H1 (cell line): ENCODE results near the gene ROBO2. TPM values are rescaled to one million over a fixed set of nuclear protein-coding genes. Genes with fewer than 3 reads are reported as not detected.

Experiments
- CTCF ChIA-PET: fragments of 300-600 bp; sonication (Branson Sonifier 250); formaldehyde crosslinking; loops from one replicate; lab custom pipeline; 2021; ENCODE audit not compliant: partially characterized antibody; lab: Charles Lee
- POLR2A ChIA-PET: fragments of 300-600 bp; sonication (Branson Sonifier 250); formaldehyde crosslinking; loops from one replicate; lab custom pipeline; 2021; ENCODE audit warnings: inconsistent platforms; ENCODE audit not compliant: partially characterized antibody; lab: Charles Lee
- DNase-seq, 2 experiments: peaks; one replicate each; pipeline versions ENCODE4 v3.0.0 to v3.0.0-alpha.2; 2010 to 2022; ENCODE audit warnings: low spot score in 2 of 2, low read depth in 1 of 2, mixed read lengths in 1 of 2
- FAIRE-seq: peaks from 2 replicates; lab custom pipeline; 2011; peaks lifted over from hg19 to GRCh38; lab: Jason Lieb, UNC
- H2AFZ ChIP-seq: 2 replicates; pipeline ENCODE4 v1.8.1; 2012; ENCODE audit warnings: low read length, inconsistent platforms
- H2AK5ac ChIP-seq: 2 replicates; pipeline ENCODE4 v1.6.1; 2013; ENCODE audit warnings: low read depth, low read length
- H2BK120ac ChIP-seq: replicated peaks from 2 replicates; pipeline ENCODE3; 2013; ENCODE audit warnings: low read depth, low read length, inconsistent platforms
- H2BK12ac ChIP-seq: 2 replicates; pipeline ENCODE4 v1.6.1; 2013; ENCODE audit warnings: low read depth, low read length
- H2BK15ac ChIP-seq: 2 replicates; pipeline ENCODE4 v1.6.1; 2013; ENCODE audit warnings: low read length
- H2BK20ac ChIP-seq: 2 replicates; pipeline ENCODE4 v1.6.1; 2013; ENCODE audit warnings: low read length
- H2BK5ac ChIP-seq: 2 replicates; pipeline ENCODE4 v1.6.1; 2013; ENCODE audit warnings: low read depth, low read length
- H3K14ac ChIP-seq: 2 replicates; pipeline ENCODE4 v1.6.1; 2013; ENCODE audit warnings: inconsistent platforms; ENCODE audit not compliant: insufficient read length
- H3K18ac ChIP-seq: 2 replicates; pipeline ENCODE4 v1.6.1; 2013; ENCODE audit warnings: low read length; ENCODE audit errors: extremely low read depth
- H3K23ac ChIP-seq: 2 replicates; pipeline ENCODE4 v1.6.1; 2013; ENCODE audit warnings: inconsistent platforms; ENCODE audit not compliant: insufficient read length
- H3K23me2 ChIP-seq: 2 replicates; pipeline ENCODE4 v1.6.1; 2013; ENCODE audit warnings: low read depth, low read length
- H3K27ac ChIP-seq: 2 replicates; pipeline ENCODE4 v1.6.1; 2011; ENCODE audit warnings: low read depth, low read length, inconsistent platforms
- H3K27me3 ChIP-seq, 4 experiments: replicated peaks in 1 of 4; 1 replicate in 1 of 4; 2 replicates in 3 of 4; pipeline versions ENCODE4 v1.6.1 to v1.8.1; 2011 to 2013; ENCODE audit warnings: low read length in 3 of 4, mild to moderate bottlenecking in 3 of 4, inconsistent platforms in 2 of 4, mixed read lengths in 2 of 4, moderate library complexity in 1 of 4; ENCODE audit not compliant: control insufficient read depth in 3 of 4, insufficient read depth in 3 of 4; ENCODE audit errors: extremely low read depth in 1 of 4
- H3K36me3 ChIP-seq, 4 experiments: 2 replicates each; pipeline versions ENCODE4 v1.6.1 to v1.8.1; 2011 to 2013; ENCODE audit warnings: mild to moderate bottlenecking in 4 of 4, low read length in 3 of 4, moderate library complexity in 2 of 4, control low read depth in 1 of 4, inconsistent platforms in 1 of 4; ENCODE audit not compliant: insufficient read depth in 4 of 4, control insufficient read depth in 2 of 4
- H3K4ac ChIP-seq: replicated peaks from 2 replicates; pipeline ENCODE3; 2013; ENCODE audit warnings: low read length, low read depth, mixed read lengths, inconsistent platforms; ENCODE audit not compliant: insufficient read length
- H3K4me1 ChIP-seq, 4 experiments: replicated peaks in 1 of 4; 1 replicate in 1 of 4; 2 replicates in 3 of 4; pipeline versions ENCODE4 v1.6.1 to v1.8.1; 2011 to 2013; ENCODE audit warnings: low read length in 3 of 4, inconsistent platforms in 2 of 4, mixed read lengths in 1 of 4; ENCODE audit not compliant: insufficient read depth in 4 of 4, control insufficient read depth in 3 of 4
- H3K4me2 ChIP-seq, 2 experiments: 2 replicates each; pipeline versions ENCODE4 v1.6.1 to v1.8.1; 2011 to 2013; ENCODE audit warnings: low read depth in 2 of 2, low read length in 2 of 2, control low read depth in 1 of 2, inconsistent platforms in 1 of 2, mild to moderate bottlenecking in 1 of 2; ENCODE audit not compliant: insufficient read depth in 1 of 2
- H3K4me3 ChIP-seq, 4 experiments: fragments of 200-600, 300-600 bp in 1 of 4; sonication (generic), shearing (Covaris generic), sonication (Bioruptor Twin) in 1 of 4; 2 replicates each; pipeline versions ENCODE4 v1.5.1 to v1.8.1; 2011 to 2016; ENCODE audit warnings: low read length in 4 of 4, low read depth in 3 of 4, control low read depth in 2 of 4, inconsistent platforms in 2 of 4, mild to moderate bottlenecking in 2 of 4, mixed read lengths in 1 of 4, moderate library complexity in 1 of 4; ENCODE audit not compliant: insufficient read depth in 2 of 4; ENCODE audit errors: extremely low read depth in 1 of 4
- H3K56ac ChIP-seq: replicated peaks from 2 replicates; pipeline ENCODE3; 2013; ENCODE audit warnings: low read depth, mild to moderate bottlenecking, mixed read lengths, low read length, inconsistent platforms; ENCODE audit not compliant: insufficient read length
- H3K79me1 ChIP-seq: 2 replicates; pipeline ENCODE4 v1.6.1; 2013; ENCODE audit warnings: low read depth, low read length, control low read depth
- H3K79me2 ChIP-seq, 2 experiments: 2 replicates each; pipeline versions ENCODE4 v1.6.1 to v1.8.1; 2012 to 2013; ENCODE audit warnings: low read length in 2 of 2, mild to moderate bottlenecking in 2 of 2, inconsistent platforms in 1 of 2; ENCODE audit not compliant: insufficient read depth in 2 of 2, control insufficient read depth in 1 of 2
- H3K9ac ChIP-seq, 4 experiments: replicated peaks in 1 of 4; 1 replicate in 1 of 4; 2 replicates in 3 of 4; pipeline versions ENCODE4 v1.6.1 to v1.8.1; 2011 to 2013; ENCODE audit warnings: low read depth in 3 of 4, low read length in 3 of 4, control low read depth in 2 of 4, mild to moderate bottlenecking in 2 of 4, moderate library complexity in 2 of 4, inconsistent platforms in 1 of 4; ENCODE audit errors: extremely low read depth in 1 of 4
- H3K9me3 ChIP-seq, 2 experiments: 2 replicates each; pipeline versions ENCODE4 v1.6.1 to v1.8.1; 2012 to 2013; ENCODE audit warnings: mild to moderate bottlenecking in 2 of 2, moderate library complexity in 2 of 2, control low read depth in 1 of 2, inconsistent platforms in 1 of 2, low read depth in 1 of 2, low read length in 1 of 2, mixed read lengths in 1 of 2; ENCODE audit not compliant: insufficient read depth in 2 of 2
- H4K20me1 ChIP-seq, 2 experiments: replicated peaks in 1 of 2; 2 replicates each; pipeline versions ENCODE3 to v1.8.1; 2011 to 2013; ENCODE audit warnings: inconsistent platforms in 2 of 2, low read length in 2 of 2, mild to moderate bottlenecking in 1 of 2; ENCODE audit not compliant: insufficient read depth in 2 of 2, control insufficient read depth in 1 of 2
- H4K5ac ChIP-seq: 2 replicates; pipeline ENCODE4 v1.6.1; 2013; ENCODE audit warnings: low read length, low read depth, mixed read lengths, inconsistent platforms; ENCODE audit not compliant: insufficient read length
- H4K8ac ChIP-seq: 2 replicates; pipeline ENCODE4 v1.8.0; 2013; ENCODE audit warnings: mild to moderate bottlenecking, moderate library complexity, low read length, inconsistent platforms; ENCODE audit not compliant: insufficient read depth; ENCODE audit errors: extremely low read depth
- H4K91ac ChIP-seq: replicated peaks from 2 replicates; pipeline ENCODE3; 2013; ENCODE audit warnings: low read length, mixed read lengths, inconsistent platforms; ENCODE audit not compliant: insufficient read length
- ASH2L ChIP-seq: fragments of 200-600, 300-600 bp; sonication (generic); IDR thresholded peaks from one replicate; pipeline ENCODE4 v1.7.1; 2017; ENCODE audit warnings: low read length
- BRCA1 ChIP-seq: IDR thresholded peaks from 2 replicates; pipeline ENCODE4 v1.6.1; 2012; ENCODE audit warnings: low read depth, low read length, improper control_type of control experiment
- CBX8 ChIP-seq: fragments of 300-800, 300-1000 bp; sonication (generic); IDR thresholded peaks from 2 replicates; pipeline ENCODE4 v1.7.1; 2016; ENCODE audit warnings: low read depth, low read length, borderline replicate concordance
- CHD1 ChIP-seq: IDR thresholded peaks from 2 replicates; pipeline ENCODE4 v1.6.1; 2012; ENCODE audit warnings: low read depth, low read length, improper control_type of control experiment
- MAFK ChIP-seq: IDR thresholded peaks from 2 replicates; pipeline ENCODE4 v1.6.1; 2012; ENCODE audit warnings: low read depth, mild to moderate bottlenecking, improper control_type of control experiment, low read length
- MAX ChIP-seq: IDR thresholded peaks from 2 replicates; pipeline ENCODE4 v1.6.1; 2012; ENCODE audit warnings: inconsistent platforms
- POLR2AphosphoS5 ChIP-seq: IDR thresholded peaks from 2 replicates; pipeline ENCODE4 v1.6.1; 2011; ENCODE audit warnings: low read depth, low read length
- SRF ChIP-seq: IDR thresholded peaks from 2 replicates; pipeline ENCODE4 v1.6.1; 2011; ENCODE audit warnings: mild to moderate bottlenecking, low read depth, low read length, moderate library complexity
- polyA plus RNA-seq, 7 experiments: library from polyadenylated mRNA; depleted of rRNA in 3 of 7; stranded (reverse) in 5 of 7; unstranded in 2 of 7; fragments of >200 nt in 5 of 7; fragments of 200-250 nt in 2 of 7; gene quantifications; 1 replicate in 5 of 7; 2 replicates in 1 of 7; 4 replicates in 1 of 7; pipeline versions ENCODE4 v1.2.1 to v1.2.3, GENCODE V29; 2011 to 2013; ENCODE audit warnings: missing spikeins in 2 of 7, mixed read lengths in 2 of 7
- total RNA-seq: library from RNA; stranded (reverse); fragmentation: NEBNext Ultra II Directional; extraction: Animal tissue kit (Norgen Biotek cat#: 25700); gene quantifications from 2 replicates; pipeline ENCODE4 v1.2.1, GENCODE V29; 2021
- TF ChIP-seq, protein P1 (sequence below), 3 experiments: IDR thresholded peaks; 1 replicate in 2 of 3; 2 replicates in 1 of 3; pipeline versions ENCODE4 v1.5.1 to v1.6.1; 2011; ENCODE audit warnings: low read length in 3 of 3, mild to moderate bottlenecking in 3 of 3, inconsistent platforms in 2 of 3, low read depth in 1 of 3, moderate library complexity in 1 of 3; ENCODE audit not compliant: insufficient read depth in 1 of 3; ENCODE audit errors: control extremely low read depth in 1 of 3

The ROBO2 gene
- total and polyA plus RNA-seq, 2 of the 8 experiments (the other 6 are each of a cell fraction or from before 2014, with no cell fraction given), result 1.5 to 2.9 TPM

GRCh38 chr3:77150759-77151158 lies 110.9 kb downstream of the ROBO2 start:
- Histone ChIP-seq H3K4me2 (no peak overlapping the region), H3K4me3 (no peak overlapping the region), H4K91ac (no peak overlapping the region), H3K14ac (no peak overlapping the region), H3K4me1 (peaks cover 0 to 14% (median 9%) of the 10 kb centered on the region in 4 experiments; a peak in 5 of 7 replicates), H3K18ac (no peak overlapping the region), H3K23me2 (no peaks in the 10 kb centered on the region)
- no peak for FAIRE-seq
- TF ChIP-seq SRF (no peak), MAX (no peak), ASH2L (no peak), BRCA1 (no peak), POLR2AphosphoS5 (no peak), CBX8 (no peak), MAFK (no peak), CHD1 (no peak)
- TF ChIP-seq, protein P1, sequence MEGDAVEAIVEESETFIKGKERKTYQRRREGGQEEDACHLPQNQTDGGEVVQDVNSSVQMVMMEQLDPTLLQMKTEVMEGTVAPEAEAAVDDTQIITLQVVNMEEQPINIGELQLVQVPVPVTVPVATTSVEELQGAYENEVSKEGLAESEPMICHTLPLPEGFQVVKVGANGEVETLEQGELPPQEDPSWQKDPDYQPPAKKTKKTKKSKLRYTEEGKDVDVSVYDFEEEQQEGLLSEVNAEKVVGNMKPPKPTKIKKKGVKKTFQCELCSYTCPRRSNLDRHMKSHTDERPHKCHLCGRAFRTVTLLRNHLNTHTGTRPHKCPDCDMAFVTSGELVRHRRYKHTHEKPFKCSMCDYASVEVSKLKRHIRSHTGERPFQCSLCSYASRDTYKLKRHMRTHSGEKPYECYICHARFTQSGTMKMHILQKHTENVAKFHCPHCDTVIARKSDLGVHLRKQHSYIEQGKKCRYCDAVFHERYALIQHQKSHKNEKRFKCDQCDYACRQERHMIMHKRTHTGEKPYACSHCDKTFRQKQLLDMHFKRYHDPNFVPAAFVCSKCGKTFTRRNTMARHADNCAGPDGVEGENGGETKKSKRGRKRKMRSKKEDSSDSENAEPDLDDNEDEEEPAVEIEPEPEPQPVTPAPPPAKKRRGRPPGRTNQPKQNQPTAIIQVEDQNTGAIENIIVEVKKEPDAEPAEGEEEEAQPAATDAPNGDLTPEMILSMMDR (IDR thresholded peaks at IDR 0.05; ENCODE audit: control extremely low read depth in 1 of 3, insufficient read depth in 1 of 3, low read depth in 1 of 3, low read length in 3 of 3), result no peak
- TF ChIP-seq, all 59 proteins: peak for 0
- ChIA-PET POLR2A (no interaction called here), CTCF (interaction anchor here (0.9 to 1.4 kb wide), 3 partner anchors 8 to 37 kb away, joined by 3 read pairs; no protein-coding TSS in a partner anchor)
- no peak overlapping the region for H2BK5ac ChIP-seq
- H2BK20ac ChIP-seq, result no peak overlapping the region
- H3K9ac ChIP-seq, result no peak overlapping the region
- no peak overlapping the region for H2AFZ ChIP-seq
- no peaks in the 10 kb centered on the region for H3K36me3 ChIP-seq
- no peak overlapping the region for H2BK120ac ChIP-seq
- no peak overlapping the region for H4K5ac ChIP-seq
- no peak overlapping the region for H3K4ac ChIP-seq
- no peak overlapping the region for H3K27ac ChIP-seq
- no peaks in the 10 kb centered on the region for H3K79me2 ChIP-seq
- no peak overlapping the region for H2AK5ac ChIP-seq
- no peaks in the 10 kb centered on the region for H3K27me3 ChIP-seq
- H3K23ac ChIP-seq, result no peak overlapping the region
- H3K79me1 ChIP-seq, result no peaks in the 10 kb centered on the region
- H2BK12ac ChIP-seq, result no peak overlapping the region
- DNase-seq, result no peak
- H3K9me3 ChIP-seq, result no peaks in the 10 kb centered on the region
- no peak overlapping the region for H4K8ac ChIP-seq
- no peak overlapping the region for H3K56ac ChIP-seq
- no peaks in the 10 kb centered on the region for H4K20me1 ChIP-seq
- H2BK15ac ChIP-seq, result no peak overlapping the region
